IMR-90 (cell line): ENCODE data around the gene NTMT2. TPM values are rescaled to one million over a fixed set of nuclear protein-coding genes. Genes with fewer than 3 reads are reported as not detected.

Experiments
- CEBPB ChIP-seq: IDR thresholded peaks from 2 replicates; pipeline ENCODE4 v1.6.1; 2012; ENCODE audit warnings: low read depth, low read length, improper control_type of control experiment
- RCOR1 ChIP-seq: IDR thresholded peaks from 2 replicates; pipeline ENCODE4 v1.6.1; 2012; ENCODE audit warnings: mild to moderate bottlenecking, low read length, improper control_type of control experiment; ENCODE audit not compliant: insufficient replicate concordance
- RFX5 ChIP-seq: IDR thresholded peaks from 2 replicates; pipeline ENCODE4 v1.8.0; 2012; ENCODE audit warnings: low read depth, mild to moderate bottlenecking, low read length, moderate library complexity
- SMC3 ChIP-seq: fragments of 150-350 bp; IDR thresholded peaks from 2 replicates; pipeline ENCODE4 v1.6.1; 2016; ENCODE audit warnings: low read depth, mild to moderate bottlenecking, antibody characterized with exemption, low read length, moderate library complexity
- polyA plus RNA-seq, 3 experiments: library from polyadenylated mRNA; depleted of rRNA; stranded (reverse); fragments of >200 nt; gene quantifications; 2 replicates each; pipeline ENCODE4 v1.2.3, GENCODE V29; 2012; ENCODE audit warnings: low replicate concordance in 1 of 3
- total RNA-seq: library from RNA; depleted of rRNA; stranded (reverse); fragments of >200 nt; gene quantifications from 2 replicates; pipeline ENCODE4 v1.2.3, GENCODE V29; 2012
- TF ChIP-seq, protein P1 (sequence below): fragments of 150-350 bp; IDR thresholded peaks from 2 replicates; pipeline ENCODE4 v1.6.1; 2016; ENCODE audit warnings: low read depth, mild to moderate bottlenecking, low read length, moderate library complexity, borderline replicate concordance
- TF ChIP-seq, protein P2 (sequence below): fragments of 150-350 bp; IDR thresholded peaks from 2 replicates; pipeline ENCODE4 v1.6.1; 2017; ENCODE audit warnings: mild to moderate bottlenecking, antibody characterized with exemption, low read length, low read depth

Gene NTMT2
- total and polyA plus RNA-seq, 2 of the 4 experiments (the other 2 are of a cell fraction), result not detected

DNA sequence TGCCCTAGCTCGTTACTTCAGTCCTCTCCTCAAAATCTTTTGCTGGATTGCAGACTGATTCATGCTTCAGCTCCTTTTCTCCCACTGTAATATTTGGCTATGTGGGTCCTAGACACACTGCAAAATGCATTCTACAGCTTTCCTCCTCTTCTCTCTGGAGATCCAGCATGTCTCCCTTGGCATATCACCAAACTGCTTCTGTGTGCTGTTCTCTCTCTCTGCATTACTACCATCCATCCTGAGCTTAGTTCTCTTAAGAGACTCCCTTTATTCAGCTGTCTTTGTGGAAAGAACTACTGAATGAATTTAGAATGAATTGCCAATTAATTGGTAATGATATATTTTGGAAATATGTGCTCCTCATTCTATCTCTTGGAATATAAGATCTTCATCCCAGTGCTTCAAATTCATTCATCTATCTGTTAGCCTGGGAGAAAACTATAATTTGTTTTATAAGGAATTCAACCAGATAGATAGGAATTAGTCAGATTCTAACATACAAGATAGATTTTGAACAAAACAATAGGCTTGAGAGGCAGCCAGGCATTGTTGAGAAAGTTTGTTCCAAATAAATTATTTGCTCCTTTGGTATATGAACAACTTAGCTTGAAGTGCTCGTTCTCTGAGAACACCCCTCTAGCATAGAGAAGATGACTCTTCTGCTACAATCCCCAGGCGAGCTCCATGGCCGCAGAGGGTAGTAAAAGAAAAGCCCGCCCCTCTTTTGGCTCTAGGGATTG, 71.9 kb downstream of the NTMT2 start (continued):
- TF ChIP-seq, protein P1, sequence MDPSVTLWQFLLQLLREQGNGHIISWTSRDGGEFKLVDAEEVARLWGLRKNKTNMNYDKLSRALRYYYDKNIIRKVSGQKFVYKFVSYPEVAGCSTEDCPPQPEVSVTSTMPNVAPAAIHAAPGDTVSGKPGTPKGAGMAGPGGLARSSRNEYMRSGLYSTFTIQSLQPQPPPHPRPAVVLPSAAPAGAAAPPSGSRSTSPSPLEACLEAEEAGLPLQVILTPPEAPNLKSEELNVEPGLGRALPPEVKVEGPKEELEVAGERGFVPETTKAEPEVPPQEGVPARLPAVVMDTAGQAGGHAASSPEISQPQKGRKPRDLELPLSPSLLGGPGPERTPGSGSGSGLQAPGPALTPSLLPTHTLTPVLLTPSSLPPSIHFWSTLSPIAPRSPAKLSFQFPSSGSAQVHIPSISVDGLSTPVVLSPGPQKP, result no peak
- TF ChIP-seq, protein P2, sequence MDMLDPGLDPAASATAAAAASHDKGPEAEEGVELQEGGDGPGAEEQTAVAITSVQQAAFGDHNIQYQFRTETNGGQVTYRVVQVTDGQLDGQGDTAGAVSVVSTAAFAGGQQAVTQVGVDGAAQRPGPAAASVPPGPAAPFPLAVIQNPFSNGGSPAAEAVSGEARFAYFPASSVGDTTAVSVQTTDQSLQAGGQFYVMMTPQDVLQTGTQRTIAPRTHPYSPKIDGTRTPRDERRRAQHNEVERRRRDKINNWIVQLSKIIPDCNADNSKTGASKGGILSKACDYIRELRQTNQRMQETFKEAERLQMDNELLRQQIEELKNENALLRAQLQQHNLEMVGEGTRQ, result no peak
- TF ChIP-seq RCOR1 (no peak), RFX5 (no peak), CEBPB (no peak), SMC3 (no peak)
